ENCODE data around the gene ZIC4.

GRCh38 chr3:147421184-147421912 is 15.0 kb upstream of the ZIC4 start:
- TF ChIP-seq CTCF (IDR thresholded peaks at IDR 0.05) (no peak), POLR2A (IDR thresholded peaks at IDR 0.05) (no peak)
